Measurements from ENCODE around the gene NTM.

The NTM gene

GRCh38 chr11:132037956-132038355 is 667.5 kb downstream of the NTM start:
- no peak for DNase-seq

GRCh38 chr11:132039521-132039920 is 669.1 kb downstream of the NTM start:
- no peak for DNase-seq

GRCh38 chr11:132042296-132042695 is 671.9 kb downstream of the NTM start:
- no peak for DNase-seq

GRCh38 chr11:132043714-132044113 is 673.3 kb downstream of the NTM start:
- DNase-seq: no peak

GRCh38 chr11:132045107-132045506 is 674.7 kb downstream of the NTM start:
- DNase-seq: no peak

- DNase-seq: no peak
Measured at GRCh38 chr11:132046288-132046865, 676.0 kb downstream of the NTM start.

- DNase-seq: no peak
Measured at GRCh38 chr11:132047167-132047566, 676.8 kb downstream of the NTM start.

- DNase-seq: no peak
Measured at GRCh38 chr11:132048040-132048439, 677.6 kb downstream of the NTM start.

- no peak for DNase-seq
Measured at GRCh38 chr11:132049205-132049604, 678.8 kb downstream of the NTM start.

- DNase-seq: no peak
Measured at GRCh38 chr11:132050049-132050448, 679.6 kb downstream of the NTM start.

- DNase-seq: no peak
Measured at GRCh38 chr11:132050577-132051165, 680.3 kb downstream of the NTM start.

GRCh38 chr11:132051704-132052103 is 681.3 kb downstream of the NTM start:
- no peak for DNase-seq

- DNase-seq: no peak
Measured at GRCh38 chr11:132052342-132052741, 681.9 kb downstream of the NTM start.

GRCh38 chr11:132052904-132053303 is 682.5 kb downstream of the NTM start:
- no peak for DNase-seq

GRCh38 chr11:132054822-132055221 is 684.4 kb downstream of the NTM start:
- DNase-seq: no peak

- DNase-seq: no peak
Measured at GRCh38 chr11:132055296-132055695, 684.9 kb downstream of the NTM start.

GRCh38 chr11:132056689-132057088 is 686.3 kb downstream of the NTM start:
- no peak for DNase-seq

GRCh38 chr11:132057266-132057665 is 686.9 kb downstream of the NTM start:
- DNase-seq: no peak

- DNase-seq: no peak
Measured at GRCh38 chr11:132058211-132058772, 687.9 kb downstream of the NTM start.

GRCh38 chr11:132060567-132060966 is 690.2 kb downstream of the NTM start:
- DNase-seq: no peak

- DNase-seq: no peak
Measured at GRCh38 chr11:132062031-132062430, 691.6 kb downstream of the NTM start.

- DNase-seq: no peak
Measured at GRCh38 chr11:132062541-132062940, 692.1 kb downstream of the NTM start.

GRCh38 chr11:132064987-132065620 is 694.7 kb downstream of the NTM start:
- peak; percentile 35 for DNase-seq

GRCh38 chr11:132068556-132068955 is 698.1 kb downstream of the NTM start:
- no peak for DNase-seq
